SK-N-SH (cell line): ENCODE data around the gene ABRACL.

Experiments
- CTCF ChIP-seq: fragments of 200-600 bp; sonication (generic); IDR thresholded peaks from 2 replicates; pipeline ENCODE4 v1.6.1; 2017; ENCODE audit warnings: antibody characterized with exemption, mild to moderate bottlenecking, moderate library complexity
- EP300 ChIP-seq, 2 experiments: IDR thresholded peaks; 2 replicates each; pipeline versions ENCODE4 v1.4.0 to v1.6.1; 2012; ENCODE audit warnings: borderline replicate concordance in 1 of 2, low read depth in 1 of 2, low read length in 1 of 2
- FOXM1 ChIP-seq: IDR thresholded peaks from 2 replicates; pipeline ENCODE4 v1.4.0; 2012; ENCODE audit warnings: low read depth, mild to moderate bottlenecking
- MAX ChIP-seq: IDR thresholded peaks from 2 replicates; pipeline ENCODE4 v1.4.0; 2012; ENCODE audit warnings: low read depth
- NFIC ChIP-seq: IDR thresholded peaks from 2 replicates; pipeline ENCODE4 v1.4.0; 2012; ENCODE audit warnings: borderline replicate concordance
- POLR2AphosphoS5 ChIP-seq: IDR thresholded peaks from 2 replicates; pipeline ENCODE4 v1.6.1; 2012; ENCODE audit warnings: low read depth, low read length
- RAD21 ChIP-seq: IDR thresholded peaks from 2 replicates; pipeline ENCODE4 v1.6.1; 2012; ENCODE audit warnings: mild to moderate bottlenecking, low read length
- REST ChIP-seq: IDR thresholded peaks from 2 replicates; pipeline ENCODE4 v1.6.1; 2012; ENCODE audit warnings: mild to moderate bottlenecking, low read depth, low read length, moderate library complexity
- RXRA ChIP-seq: IDR thresholded peaks from 2 replicates; pipeline ENCODE4 v1.4.0; 2012; ENCODE audit warnings: low read depth, mild to moderate bottlenecking, borderline replicate concordance
- USF1 ChIP-seq: IDR thresholded peaks from 2 replicates; pipeline ENCODE4 v1.4.0; 2012; ENCODE audit warnings: low read depth, borderline replicate concordance
- USF2 ChIP-seq: fragments of 150-350 bp; IDR thresholded peaks from 2 replicates; pipeline ENCODE4 v1.6.1; 2017; ENCODE audit warnings: antibody characterized with exemption, low read length, low read depth, borderline replicate concordance
- YY1 ChIP-seq: IDR thresholded peaks from 2 replicates; pipeline ENCODE4 v1.4.0; 2012; ENCODE audit warnings: low read depth, mild to moderate bottlenecking

- no peak for TF ChIP-seq EP300 (IDR thresholded peaks at IDR 0.05; ENCODE audit: borderline replicate concordance in 1 of 2, low read depth in 1 of 2, low read length in 1 of 2)
- no peak for TF ChIP-seq CTCF
- TF ChIP-seq USF1, result no peak
- TF ChIP-seq RAD21, result no peak
- no peak for TF ChIP-seq USF2
- no peak for TF ChIP-seq RXRA
- TF ChIP-seq POLR2AphosphoS5, result no peak
- no peak for TF ChIP-seq NFIC
- no peak for TF ChIP-seq MAX
- TF ChIP-seq REST, result no peak
- TF ChIP-seq YY1, result no peak
- no peak for TF ChIP-seq FOXM1
Measured at GRCh38 chr6:138996524-138996923, 32.0 kb upstream of the ABRACL start.
